ENCODE data around the gene GPR35. TPM values are rescaled to one million over a fixed set of nuclear protein-coding genes. Genes with fewer than 3 reads are reported as not detected.
"Not testable (repeated sequence)": the region's sequence is repeated elsewhere in the genome, so short reads cannot be mapped to it uniquely, and the experiment has no call there.

The GPR35 gene
- total RNA-seq, 1 donor from 2014 or later = 1.6 TPM

GRCh38 chr2:240602266-240603050 is 22.8 kb upstream of the GPR35 start:
- no peak for DNase-seq (ENCODE audit: low read depth)

GRCh38 chr2:240603081-240603835 is 22.0 kb upstream of the GPR35 start:
- DNase-seq (ENCODE audit: low read depth) = no peak

GRCh38 chr2:240603846-240604245 is 21.4 kb upstream of the GPR35 start:
- DNase-seq (ENCODE audit: low read depth) = no peak

- peak; percentile 77 for DNase-seq (ENCODE audit: low read depth)
These were observed 20.9 kb upstream of the GPR35 start for GRCh38 chr2:240604291-240604938.

- DNase-seq (ENCODE audit: low read depth) = no peak
These were observed 20.2 kb upstream of the GPR35 start for GRCh38 chr2:240604939-240605716.

- DNase-seq (ENCODE audit: low read depth) = no peak
These were observed 19.2 kb upstream of the GPR35 start for GRCh38 chr2:240605867-240606743.

- no peak for DNase-seq (ENCODE audit: low read depth)
These were observed 13.6 kb upstream of the GPR35 start for GRCh38 chr2:240611601-240612210.

- DNase-seq (ENCODE audit: low read depth) = no peak
These were observed 11.5 kb upstream of the GPR35 start for GRCh38 chr2:240613781-240614180.

GRCh38 chr2:240614391-240614790 is 10.9 kb upstream of the GPR35 start:
- DNase-seq (ENCODE audit: low read depth) = no peak

- DNase-seq (ENCODE audit: low read depth) = no peak
These were observed 9.9 kb upstream of the GPR35 start for GRCh38 chr2:240615396-240615795.

- DNase-seq (ENCODE audit: low read depth) = no peak
These were observed 9.3 kb upstream of the GPR35 start for GRCh38 chr2:240615820-240616547.

GRCh38 chr2:240616860-240617666 is 8.2 kb upstream of the GPR35 start:
- DNase-seq (ENCODE audit: low read depth) = not testable (repeated sequence)

GRCh38 chr2:240618776-240619175 is 6.5 kb upstream of the GPR35 start:
- no peak for DNase-seq (ENCODE audit: low read depth)

GRCh38 chr2:240619506-240620148 is 5.7 kb upstream of the GPR35 start:
- DNase-seq (ENCODE audit: low read depth) = no peak

- no peak for DNase-seq (ENCODE audit: low read depth)
These were observed 5.0 kb upstream of the GPR35 start for GRCh38 chr2:240620149-240620731.

- DNase-seq (ENCODE audit: low read depth) = no peak
These were observed 4.4 kb upstream of the GPR35 start for GRCh38 chr2:240620859-240621258.

GRCh38 chr2:240622060-240622411 is 3.2 kb upstream of the GPR35 start:
- no peak for DNase-seq (ENCODE audit: low read depth)

Data from renal cortical epithelial cell (primary cell).